Stimulated activated CD4-positive, alpha-beta T cell treated with anti-CD3 and anti-CD28 coated beads, TNF-alpha, amount 100 ng/mL, for 24 hours (primary cell): ENCODE data around the gene ELOVL1.
"Not testable (repeated sequence)": the region's sequence is repeated elsewhere in the genome, so short reads cannot be mapped to it uniquely, and the experiment has no call there.

Source experiments
- DNase-seq, 3 experiments: peaks; one replicate each; pipeline ENCODE4 v3.0.0-alpha.2; 2020; ENCODE audit warnings: low read depth in 3 of 3

ELOVL1 gene

DNA sequence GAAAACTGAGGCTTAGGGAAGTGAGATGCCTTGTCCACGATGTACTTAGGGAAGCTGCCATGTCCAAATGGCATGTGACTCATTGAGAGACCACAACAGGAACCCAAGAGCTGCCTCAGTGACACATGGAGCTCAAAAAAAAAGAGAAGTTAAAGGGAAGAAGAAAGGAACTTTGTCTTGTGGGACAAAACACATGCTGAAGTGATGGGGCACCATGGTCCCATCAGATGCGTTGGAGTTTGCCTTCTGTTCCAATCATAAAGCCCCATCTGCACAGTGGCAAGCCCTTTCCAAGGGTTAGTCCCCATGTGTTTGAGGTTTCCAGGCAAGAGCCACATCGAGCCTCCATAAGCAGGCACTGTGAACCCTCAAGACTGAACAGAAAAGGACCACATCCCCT lies 13.8 kb upstream of the ELOVL1 start:
- DNase-seq, result no peak

- DNase-seq, result no peak
These were observed 11.7 kb upstream of the ELOVL1 start for GRCh38 chr1:43379476-43379875.

GRCh38 chr1:43377831-43378230 lies 10.0 kb upstream of the ELOVL1 start:
- no peak for DNase-seq

GRCh38 chr1:43376723-43377235 lies 9.0 kb upstream of the ELOVL1 start:
- DNase-seq, result no peak

GRCh38 chr1:43373066-43373940 lies 5.5 kb upstream of the ELOVL1 start:
- DNase-seq, result no peak

GRCh38 chr1:43372172-43372571 lies 4.4 kb upstream of the ELOVL1 start:
- DNase-seq, result no peak

DNA sequence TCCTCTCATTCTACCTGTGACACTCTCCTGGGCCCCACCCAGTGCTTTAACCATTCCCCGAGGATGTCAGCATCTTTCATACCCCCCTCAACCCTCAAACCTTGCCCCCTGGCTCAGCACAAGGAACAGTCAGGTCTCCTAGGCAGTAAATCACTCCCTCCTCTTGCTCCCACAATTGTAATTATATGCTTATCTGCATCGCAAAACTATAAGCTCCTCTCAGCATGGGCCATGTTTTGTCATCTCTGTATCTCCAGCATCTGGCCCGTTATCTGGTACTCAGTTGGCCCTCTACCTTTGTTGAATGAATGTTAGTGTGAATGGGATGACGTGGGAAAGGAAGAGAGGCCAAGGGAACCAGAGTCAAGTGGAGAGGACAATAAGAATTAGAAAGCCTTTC lies 2.8 kb upstream of the ELOVL1 start:
- DNase-seq, result no peak

GRCh38 chr1:43369779-43370178 lies 2.0 kb upstream of the ELOVL1 start:
- DNase-seq, result not testable (repeated sequence)

GRCh38 chr1:43368646-43369020 lies 822 bp upstream of the ELOVL1 start:
- DNase-seq, result no peak

DNA sequence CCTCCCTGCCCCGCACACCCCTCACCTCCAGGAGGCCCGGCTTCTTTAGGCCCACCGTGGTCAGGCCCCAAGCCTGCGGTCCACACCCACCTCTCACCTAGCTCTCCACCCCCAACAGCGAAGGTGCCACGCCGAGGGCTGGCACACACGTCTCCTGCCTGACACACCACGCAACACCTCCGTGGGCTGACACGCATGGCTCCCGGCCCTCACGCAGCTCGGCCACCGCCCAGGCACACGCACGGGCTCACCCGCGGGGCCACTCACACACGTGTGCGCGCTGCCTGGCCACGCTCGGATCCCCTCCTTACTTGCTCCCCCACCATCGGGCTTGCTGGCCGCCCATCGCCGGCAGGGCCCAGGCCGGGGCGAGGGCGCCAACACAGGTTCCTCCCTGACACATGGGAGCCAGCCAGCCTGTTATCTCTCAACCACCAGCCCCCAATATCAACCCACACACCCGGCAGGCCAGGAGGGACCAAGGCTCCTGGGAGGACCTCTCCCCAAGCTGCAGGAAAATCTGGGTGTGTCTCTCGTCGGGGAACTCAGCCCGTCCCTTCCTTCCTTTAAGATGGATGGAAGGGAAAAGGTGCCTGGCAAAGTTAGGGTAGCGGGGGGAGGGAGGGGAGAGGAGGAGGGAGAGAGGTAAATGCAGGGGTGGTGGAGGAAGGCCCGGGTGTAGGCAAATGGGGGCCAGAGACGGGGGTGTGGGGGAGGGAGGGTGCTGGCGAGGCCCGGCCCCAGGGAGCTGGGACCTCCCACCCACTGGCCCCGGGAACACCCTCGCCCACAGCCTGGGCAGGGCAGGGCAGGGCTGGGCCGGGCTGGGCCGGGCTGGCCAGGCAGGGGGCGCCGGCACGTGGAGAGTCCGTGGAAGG lies 546 bp downstream of the ELOVL1 start:
- DNase-seq, result peak in 2 of 3 experiments; percentile 23 to 63

GRCh38 chr1:43366601-43367025 lies 1.2 kb downstream of the ELOVL1 start:
- no peak for DNase-seq

DNA sequence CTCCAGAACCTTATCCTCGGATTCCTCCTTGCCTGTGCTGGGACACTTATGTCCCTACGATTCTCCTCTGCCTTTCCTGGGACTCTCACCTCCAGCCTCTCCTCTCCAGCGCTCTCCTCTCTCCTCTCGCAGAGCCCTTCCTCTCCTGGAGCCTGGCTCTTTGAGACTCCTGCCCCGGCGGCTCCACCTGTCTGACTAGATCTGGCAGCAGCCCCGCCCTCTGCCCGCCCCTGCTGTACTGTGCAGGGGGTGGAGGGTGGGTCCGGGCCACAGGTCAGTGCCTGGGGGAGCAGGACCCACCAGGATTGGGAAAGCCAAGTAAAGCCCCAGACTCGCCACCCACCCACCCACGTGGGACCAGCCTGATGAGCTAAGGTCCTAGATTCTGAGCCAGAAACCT lies 1.6 kb downstream of the ELOVL1 start:
- DNase-seq, result no peak

GRCh38 chr1:43365678-43366077 lies 2.1 kb downstream of the ELOVL1 start:
- no peak for DNase-seq

GRCh38 chr1:43363935-43364525 lies 3.8 kb downstream of the ELOVL1 start:
- no peak for DNase-seq

DNA sequence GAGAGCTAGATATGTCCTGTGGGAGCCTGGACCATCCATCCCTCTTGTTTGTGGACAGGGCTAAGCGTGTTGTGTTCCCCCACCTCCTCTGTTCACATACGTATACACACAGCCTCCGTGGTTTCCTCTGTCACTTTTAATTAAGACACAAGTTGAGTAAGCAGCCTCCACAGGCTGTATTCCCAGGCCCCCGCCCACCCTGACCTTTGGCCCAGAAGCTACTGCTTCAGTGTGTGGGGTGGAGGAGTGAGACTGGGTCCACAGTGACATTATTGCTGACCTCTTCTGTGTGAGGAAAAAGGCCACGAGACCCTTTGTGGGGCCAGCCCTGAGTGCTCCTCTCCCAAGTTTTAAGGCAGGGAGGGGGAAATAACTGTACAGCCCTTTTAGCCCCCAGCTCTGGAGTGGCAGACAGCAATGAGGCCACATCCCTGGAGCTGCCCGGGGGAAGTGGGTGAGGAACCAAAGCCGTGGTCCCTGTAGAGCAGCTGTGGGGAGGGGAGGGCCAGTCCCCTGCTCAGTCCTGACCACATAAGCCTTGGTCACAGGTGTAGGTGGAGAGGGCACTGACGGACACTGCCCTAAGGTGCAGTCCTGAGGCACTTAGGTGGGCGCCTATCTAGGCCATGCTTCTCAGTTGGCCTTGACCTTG lies 4.4 kb downstream of the ELOVL1 start:
- DNase-seq, result no peak

DNA sequence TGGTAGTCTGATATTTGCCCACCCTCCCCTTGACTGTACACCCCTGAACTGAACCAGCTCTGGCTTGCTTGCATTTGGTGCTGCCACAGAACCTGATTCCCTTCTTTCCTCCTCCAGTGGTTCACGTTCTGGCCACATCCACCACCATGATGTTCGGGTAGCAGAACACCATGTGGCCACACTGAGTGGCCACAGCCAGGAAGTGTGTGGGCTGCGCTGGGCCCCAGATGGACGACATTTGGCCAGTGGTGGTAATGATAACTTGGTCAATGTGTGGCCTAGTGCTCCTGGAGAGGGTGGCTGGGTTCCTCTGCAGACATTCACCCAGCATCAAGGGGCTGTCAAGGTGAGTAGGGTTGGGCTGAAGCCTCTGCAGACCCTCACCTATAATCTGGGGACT lies 7.2 kb downstream of the ELOVL1 start:
- no peak for DNase-seq

GRCh38 chr1:43359696-43360095 lies 8.1 kb downstream of the ELOVL1 start:
- no peak for DNase-seq

DNA sequence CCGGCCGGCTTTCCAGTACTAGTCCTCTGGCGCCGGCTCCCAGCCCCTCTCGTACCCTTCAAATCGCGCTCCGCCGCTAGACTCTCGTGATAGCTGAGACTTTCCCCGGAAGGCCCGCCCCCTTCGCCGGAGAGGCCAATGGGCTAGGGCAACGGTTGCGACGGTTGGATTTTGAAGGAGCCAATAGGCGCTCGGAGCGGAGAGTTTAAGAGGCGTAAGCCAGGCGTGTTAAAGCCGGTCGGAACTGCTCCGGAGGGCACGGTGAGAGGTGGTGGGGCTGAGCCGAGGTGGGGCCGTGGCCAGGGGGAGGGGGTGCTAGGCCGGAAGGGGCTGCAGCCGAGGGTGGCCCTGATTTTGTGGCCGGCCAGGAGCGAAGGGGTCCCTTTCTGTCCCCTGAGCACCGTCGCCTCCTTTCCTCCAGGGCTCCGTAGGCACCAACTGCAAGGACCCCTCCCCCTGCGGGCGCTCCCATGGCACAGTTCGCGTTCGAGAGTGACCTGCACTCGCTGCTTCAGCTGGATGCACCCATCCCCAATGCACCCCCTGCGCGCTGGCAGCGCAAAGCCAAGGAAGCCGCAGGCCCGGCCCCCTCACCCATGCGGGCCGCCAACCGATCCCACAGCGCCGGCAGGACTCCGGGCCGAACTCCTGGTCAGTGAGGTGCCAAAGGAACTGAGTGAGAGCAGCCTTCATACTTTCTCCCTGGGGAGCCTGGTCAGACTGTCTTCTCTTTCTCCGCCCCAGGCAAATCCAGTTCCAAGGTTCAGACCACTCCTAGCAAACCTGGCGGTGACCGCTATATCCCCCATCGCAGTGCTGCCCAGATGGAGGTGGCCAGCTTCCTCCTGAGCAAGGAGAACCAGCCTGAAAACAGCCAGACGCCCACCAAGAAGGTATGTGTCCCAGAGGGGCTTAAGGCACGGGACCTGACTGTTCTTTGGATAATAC lies 8.8 kb downstream of the ELOVL1 start, which contains the start of gene CDC20:
TSS of gene CDC20 (plus strand) at position 236 of the 948 bp plus-strand sequence. CDS start at position 471, 235 bp downstream.
- DNase-seq, result peak; percentile 99 to 100 (median 99)

DNA sequence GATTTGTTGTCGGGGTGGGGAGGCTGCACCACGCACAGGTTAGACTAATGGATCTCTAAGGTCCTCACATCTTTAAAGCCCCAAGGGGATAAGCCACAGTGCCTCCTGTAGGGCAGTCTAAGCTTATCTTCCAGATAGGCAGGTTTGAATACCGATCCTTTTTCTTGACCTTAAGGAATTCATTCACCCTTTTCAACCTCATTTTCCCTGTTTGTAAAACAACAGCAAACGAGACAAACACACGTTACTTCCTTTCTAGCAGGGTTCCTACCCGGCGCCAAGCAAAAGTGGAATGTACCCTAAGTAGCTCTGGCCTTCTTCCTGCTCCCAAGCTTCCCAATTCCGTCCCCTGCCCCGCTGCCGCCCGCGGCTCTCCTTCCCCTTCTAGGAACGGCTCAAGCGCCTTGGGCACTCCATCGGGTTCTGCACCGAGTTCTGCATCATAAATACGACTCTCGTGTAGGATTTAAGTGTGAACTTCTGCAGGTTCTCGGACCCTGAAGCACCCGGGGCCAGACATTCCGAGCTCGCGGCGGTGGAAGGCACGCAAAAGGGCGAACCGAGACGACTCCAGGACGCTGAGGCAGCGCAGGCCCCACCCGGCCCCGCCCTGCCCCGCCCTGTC lies 9.6 kb downstream of the ELOVL1 start:
- DNase-seq, result no peak

- no peak for DNase-seq
These were observed 10.6 kb downstream of the ELOVL1 start for GRCh38 chr1:43357251-43357650.
